Naive thymus-derived CD8-positive, alpha-beta T cell (primary cell): ENCODE data around the gene PLA2G15. TPM values are rescaled to one million over a fixed set of nuclear protein-coding genes. Genes with fewer than 3 reads are reported as not detected.

Source experiments
- ATAC-seq, 2 donors: fragments of 150-1000 bp; cut with Tn5 transposase in 1 of 2; sonication (Bioruptor Pico), chemical (Tn5 transposase) in 1 of 2; 1 replicate in 1 of 2; 2 replicates in 1 of 2; pipeline ENCODE4 v1.10.0; 2021; ENCODE audit warnings: mild to moderate bottlenecking in 2 of 2, moderate library complexity in 2 of 2
- POLR2A ChIA-PET: fragments of 350-600 bp; sonication (Branson Sonifier 250); formaldehyde crosslinking; loops from one replicate; lab custom pipeline; 2021; ENCODE audit warnings: antibody characterized with exemption; lab: Charles Lee
- DNase-seq, 10 donors: peaks; one replicate each; pipeline versions ENCODE4 v3.0.0 to v3.0.0-alpha.2; 2020 to 2022
- H3K27ac Mint-ChIP-seq, 10 donors: one replicate each; pipeline ENCODE4 v1.8.0; 2020 to 2022; ENCODE audit warnings: mild to moderate bottlenecking in 10 of 10, mixed read lengths in 10 of 10, moderate library complexity in 4 of 10, inconsistent platforms in 1 of 10
- H3K27me3 Mint-ChIP-seq, 5 donors: one replicate each; pipeline ENCODE4 v1.8.0; 2021 to 2022; ENCODE audit warnings: mixed read lengths in 5 of 5
- H3K36me3 Mint-ChIP-seq, 3 donors: one replicate each; pipeline ENCODE4 v1.8.0; 2020 to 2022; ENCODE audit warnings: mixed read lengths in 3 of 3, mild to moderate bottlenecking in 2 of 3, inconsistent platforms in 1 of 3
- H3K4me1 Mint-ChIP-seq, 4 donors: one replicate each; pipeline ENCODE4 v1.8.0; 2021 to 2022; ENCODE audit warnings: mixed read lengths in 4 of 4
- H3K4me3 Mint-ChIP-seq, 10 donors: one replicate each; pipeline ENCODE4 v1.8.0; 2020 to 2022; ENCODE audit warnings: mild to moderate bottlenecking in 10 of 10, mixed read lengths in 10 of 10, moderate library complexity in 6 of 10, inconsistent platforms in 1 of 10
- H3K9me3 Mint-ChIP-seq, 9 donors: one replicate each; pipeline ENCODE4 v1.8.0; 2020 to 2022; ENCODE audit warnings: mixed read lengths in 9 of 9, mild to moderate bottlenecking in 3 of 9, inconsistent platforms in 1 of 9, moderate library complexity in 1 of 9
- polyA plus RNA-seq, 3 donors: library from polyadenylated mRNA; unstranded; fragments of 300-500 nt; fragmentation: Illumina TruSeq; gene quantifications; one replicate each; pipeline ENCODE4 v1.2.3, GENCODE V29; 2021
- total RNA-seq, 8 experiments: library from RNA in 2 of 8; stranded (reverse) in 2 of 8; gene quantifications; one replicate each; pipeline ENCODE4 v1.2.3 and lab custom pipeline; 2021 to 2026

Gene PLA2G15, protein sequence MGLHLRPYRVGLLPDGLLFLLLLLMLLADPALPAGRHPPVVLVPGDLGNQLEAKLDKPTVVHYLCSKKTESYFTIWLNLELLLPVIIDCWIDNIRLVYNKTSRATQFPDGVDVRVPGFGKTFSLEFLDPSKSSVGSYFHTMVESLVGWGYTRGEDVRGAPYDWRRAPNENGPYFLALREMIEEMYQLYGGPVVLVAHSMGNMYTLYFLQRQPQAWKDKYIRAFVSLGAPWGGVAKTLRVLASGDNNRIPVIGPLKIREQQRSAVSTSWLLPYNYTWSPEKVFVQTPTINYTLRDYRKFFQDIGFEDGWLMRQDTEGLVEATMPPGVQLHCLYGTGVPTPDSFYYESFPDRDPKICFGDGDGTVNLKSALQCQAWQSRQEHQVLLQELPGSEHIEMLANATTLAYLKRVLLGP
- 1 to 10 TPM; 6.3 to 8.0 TPM for total RNA-seq
- 1 to 10 TPM; 2.4 to 9.6 (median 4.6) TPM for polyA plus RNA-seq
- 3.9 to 9.1 (median 8.3) reads per million in 6 experiments for total RNA-seq (lab: John Stamatoyannopoulos, UW)

GRCh38 chr16:68244903-68245853, at the start of gene PLA2G15:
PLA2G15 (plus strand) TSS chr16:68245373; CDS start chr16:68245427, 54 bp downstream.
- H3K4me3 Mint-ChIP-seq: peak within 1 kb of the TSS; percentile 95 to 99 (median 98)
- H3K4me1 Mint-ChIP-seq: peaks cover 14 to 39% (median 30%) of the 10 kb centered on the region in 4 donors
- ATAC-seq (peak; percentile 97), DNase-seq (peak; percentile 93 to 98 (median 96))
- no peaks in the 10 kb centered on the region for H3K27me3 Mint-ChIP-seq
- POLR2A ChIA-PET: interaction anchor here (0.5 to 2.5 kb wide), 16 partner anchors 9 to 724 kb away, joined by 3 to 17 read pairs (median 4); partner anchors contain the start of genes ESRP2, NFATC3, PRMT7 and SLC7A6
- H3K36me3 Mint-ChIP-seq: peaks cover 0 to 11% (median 0%) of the 10 kb centered on the region in 3 donors
- no peaks in the 10 kb centered on the region for H3K9me3 Mint-ChIP-seq
- peak within 1 kb of the TSS; percentile 77 to 96 (median 92) for H3K27ac Mint-ChIP-seq

DNA sequence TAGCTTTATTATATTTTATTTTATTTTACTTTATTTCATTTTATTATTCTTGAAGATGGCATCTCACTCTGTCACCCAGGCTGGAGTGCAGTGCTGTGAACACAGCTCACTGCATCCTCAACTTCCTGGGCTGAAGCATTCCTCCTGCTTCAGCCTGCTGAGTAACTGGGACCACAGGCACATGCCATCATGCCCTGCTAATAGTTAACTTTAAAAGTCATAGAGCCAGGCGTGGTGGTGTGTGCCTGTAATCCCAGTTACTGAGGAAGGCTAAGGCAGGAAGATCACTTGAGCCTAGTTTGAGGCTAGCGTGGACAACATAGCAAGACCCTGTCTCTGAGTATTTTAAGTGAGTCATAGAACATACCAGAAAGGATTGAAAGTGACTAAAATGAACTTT, 47.9 kb upstream of the PLA2G15 start:
- Mint-ChIP-seq H3K27ac (no peak overlapping the region), H3K36me3 (peaks cover 0 to 67% (median 2%) of the 10 kb centered on the region in 3 donors), H3K4me3 (no peak overlapping the region), H3K9me3 (no peaks in the 10 kb centered on the region), H3K27me3 (no peaks in the 10 kb centered on the region), H3K4me1 (peaks cover 7 to 26% (median 15%) of the 10 kb centered on the region in 4 donors)
- ATAC-seq (no peak), DNase-seq (no peak)
- POLR2A ChIA-PET: no interaction called here

DNA sequence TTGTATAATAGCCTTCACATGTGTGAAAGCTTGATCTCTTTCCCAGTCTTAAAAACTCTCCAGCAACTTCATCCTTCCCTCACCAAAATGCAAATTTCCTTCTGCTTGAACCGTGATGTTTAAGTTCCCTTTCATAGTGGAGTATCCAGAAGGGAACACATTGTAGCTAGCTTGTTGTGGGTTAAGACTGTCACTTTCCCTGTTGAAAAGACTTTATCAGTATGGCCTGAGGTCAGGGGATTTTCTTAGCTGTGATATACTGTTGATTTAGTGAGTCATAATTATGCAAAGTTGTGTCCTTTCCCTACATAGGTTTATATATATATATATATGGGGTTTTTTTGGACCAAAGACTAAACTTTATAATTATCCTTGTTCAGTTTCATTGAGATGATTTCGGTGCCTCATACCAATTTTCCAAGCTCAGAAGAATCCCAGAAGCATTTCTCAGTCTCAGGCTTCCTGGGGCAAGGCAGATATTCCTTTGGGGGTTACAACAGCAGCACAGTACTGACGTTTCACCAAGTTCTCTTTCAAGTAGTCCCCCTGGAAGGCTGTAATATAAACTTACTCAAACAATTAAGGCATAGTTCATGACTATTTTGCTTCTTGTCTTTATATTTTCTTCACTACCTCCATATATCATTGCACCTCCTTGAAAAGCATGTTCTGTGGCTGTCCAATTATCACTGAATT, 44.9 kb upstream of the PLA2G15 start:
- POLR2A ChIA-PET: interaction anchor here (0.6 kb wide), 1 partner anchor 18 kb away, joined by 3 read pairs; no protein-coding TSS in a partner anchor
- ATAC-seq (no peak), DNase-seq (no peak)
- H3K4me3 Mint-ChIP-seq: no peak overlapping the region
- peaks cover 7 to 34% (median 15%) of the 10 kb centered on the region in 4 donors for H3K4me1 Mint-ChIP-seq
- H3K27ac Mint-ChIP-seq: peak overlapping the region in 7 of 10 donors; percentile 8 to 83 (median 43)
- H3K36me3 Mint-ChIP-seq: peaks cover 0 to 57% (median 0%) of the 10 kb centered on the region in 3 donors
- H3K9me3 Mint-ChIP-seq: no peaks in the 10 kb centered on the region
- H3K27me3 Mint-ChIP-seq: no peaks in the 10 kb centered on the region

DNA sequence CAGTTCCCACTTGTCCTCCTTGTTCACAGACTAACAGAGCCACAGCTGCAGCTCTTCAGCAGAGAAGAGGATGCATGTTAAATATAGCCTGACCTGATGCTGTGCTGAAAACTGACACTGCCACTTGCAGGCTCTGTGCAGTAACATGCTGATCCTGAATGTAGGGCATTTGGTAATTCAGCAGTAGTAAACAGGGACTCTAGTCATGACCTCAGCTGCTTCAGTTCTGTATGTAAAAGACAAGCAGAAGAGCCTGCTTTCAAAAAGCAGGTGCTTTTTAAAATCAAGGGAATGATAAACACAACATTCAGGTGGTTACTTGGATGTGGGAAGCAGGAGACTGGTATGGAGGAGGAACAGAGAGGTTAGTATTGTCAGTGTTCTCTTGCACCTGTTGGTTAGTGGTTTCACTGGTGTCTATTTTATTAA, 43.1 kb upstream of the PLA2G15 start:
- Mint-ChIP-seq H3K27ac (peak overlapping the region in 7 of 10 donors; percentile 10 to 90 (median 71)), H3K9me3 (no peaks in the 10 kb centered on the region), H3K27me3 (no peaks in the 10 kb centered on the region), H3K36me3 (peaks cover 0 to 57% (median 0%) of the 10 kb centered on the region in 3 donors), H3K4me3 (no peak overlapping the region), H3K4me1 (peaks cover 9 to 34% (median 17%) of the 10 kb centered on the region in 4 donors)
- no peak for ATAC-seq
- no peak for DNase-seq
- POLR2A ChIA-PET: no interaction called here

DNA sequence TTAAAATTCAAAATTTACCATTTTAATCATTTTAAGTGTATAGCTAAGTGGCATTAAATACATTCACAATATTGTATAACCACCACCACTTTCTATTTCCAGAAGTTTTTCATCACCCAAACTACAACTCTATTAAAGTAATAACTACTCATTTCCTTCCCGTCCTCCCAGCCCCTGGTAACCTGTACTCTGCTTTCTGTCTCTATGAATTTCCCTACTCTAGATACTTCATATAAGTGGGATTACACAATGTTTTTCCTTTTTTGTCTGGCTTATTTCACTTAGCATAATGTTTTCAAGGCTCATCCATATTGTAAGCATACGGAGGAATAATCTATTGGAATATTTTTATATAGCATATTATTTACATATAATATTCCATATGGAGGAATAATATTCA, 38.9 kb upstream of the PLA2G15 start:
- H3K4me1 Mint-ChIP-seq: peaks cover 6 to 58% (median 29%) of the 10 kb centered on the region in 4 donors
- ATAC-seq (no peak), DNase-seq (no peak)
- no peaks in the 10 kb centered on the region for H3K27me3 Mint-ChIP-seq
- H3K27ac Mint-ChIP-seq: peak overlapping the region in 5 of 10 donors; percentile 34 to 88 (median 61)
- POLR2A ChIA-PET: interaction anchor here (0.7 to 1.4 kb wide), 2 partner anchors 11 to 444 kb away, joined by 3 to 4 read pairs; no protein-coding TSS in a partner anchor
- peaks cover 0 to 39% (median 11%) of the 10 kb centered on the region in 3 donors for H3K36me3 Mint-ChIP-seq
- no peaks in the 10 kb centered on the region for H3K9me3 Mint-ChIP-seq
- H3K4me3 Mint-ChIP-seq: no peak overlapping the region

DNA sequence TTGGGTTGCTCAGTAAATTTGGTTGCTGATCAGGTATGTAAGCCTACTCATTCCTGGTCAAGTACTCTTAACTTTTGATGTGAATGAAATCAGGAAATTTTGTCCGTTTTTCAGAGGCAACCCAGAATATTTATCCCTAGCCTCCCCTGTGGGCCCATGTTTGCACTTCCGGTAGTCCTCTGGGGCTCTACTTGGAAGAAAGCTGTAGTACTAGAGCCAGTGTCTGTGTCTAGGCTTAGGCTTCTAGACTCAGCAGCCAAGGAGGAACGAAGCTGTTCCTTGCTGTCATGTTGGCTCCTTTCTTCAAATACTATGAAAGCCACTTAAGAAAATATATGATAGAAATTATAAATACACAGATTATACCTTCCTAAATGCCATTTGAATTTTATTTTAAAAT, 30.4 kb upstream of the PLA2G15 start:
- Mint-ChIP-seq H3K27ac (peak overlapping the region in 9 of 10 donors; percentile 48 to 91 (median 79)), H3K27me3 (no peaks in the 10 kb centered on the region), H3K9me3 (no peaks in the 10 kb centered on the region), H3K4me1 (peaks cover 5 to 53% (median 41%) of the 10 kb centered on the region in 4 donors), H3K4me3 (no peak overlapping the region), H3K36me3 (peaks cover 0 to 43% (median 8%) of the 10 kb centered on the region in 3 donors)
- ATAC-seq (no peak), DNase-seq (no peak)
- POLR2A ChIA-PET: interaction anchor here (1.4 kb wide), 1 partner anchor 12 kb away, joined by 3 read pairs; no protein-coding TSS in a partner anchor

DNA sequence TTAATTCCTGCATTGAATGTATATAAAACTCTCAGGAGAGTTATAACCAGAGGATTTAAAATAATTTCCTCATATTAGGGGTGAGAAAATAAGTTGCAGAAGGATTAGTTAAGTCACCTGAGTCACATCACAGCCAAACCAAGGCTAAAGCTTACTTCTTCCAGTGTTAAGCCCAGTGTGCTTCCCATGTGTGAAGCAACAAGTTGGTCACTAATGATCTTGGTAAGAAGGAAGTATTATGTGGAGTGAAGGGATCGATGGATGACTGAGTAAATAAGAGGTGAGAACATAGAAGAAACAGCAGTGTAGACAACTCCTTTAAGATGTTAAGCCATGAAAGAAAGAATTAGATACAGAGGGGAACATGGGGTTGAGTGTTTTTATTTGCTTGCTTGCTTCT, 29.9 kb upstream of the PLA2G15 start:
- DNase-seq (no peak), ATAC-seq (no peak)
- Mint-ChIP-seq H3K4me1 (peaks cover 5 to 48% (median 43%) of the 10 kb centered on the region in 4 donors), H3K27ac (peak overlapping the region; percentile 5 to 91 (median 62)), H3K9me3 (no peaks in the 10 kb centered on the region), H3K36me3 (peaks cover 0 to 49% (median 8%) of the 10 kb centered on the region in 3 donors), H3K4me3 (no peak overlapping the region), H3K27me3 (no peaks in the 10 kb centered on the region)
- POLR2A ChIA-PET: no interaction called here

GRCh38 chr16:68216240-68216639, 28.9 kb upstream of the PLA2G15 start:
- Mint-ChIP-seq H3K4me3 (no peak overlapping the region), H3K27me3 (no peaks in the 10 kb centered on the region), H3K4me1 (peaks cover 7 to 42% (median 38%) of the 10 kb centered on the region in 4 donors), H3K9me3 (no peaks in the 10 kb centered on the region), H3K27ac (peak overlapping the region; percentile 42 to 92 (median 70)), H3K36me3 (peaks cover 0 to 56% (median 5%) of the 10 kb centered on the region in 3 donors)
- POLR2A ChIA-PET: interaction anchor here (0.6 to 1.9 kb wide), 4 partner anchors 11 to 94 kb away, joined by 3 to 11 read pairs (median 5); no protein-coding TSS in a partner anchor
- DNase-seq (no peak), ATAC-seq (no peak)

- ATAC-seq: no peak
- peaks cover 0 to 63% (median 5%) of the 10 kb centered on the region in 3 donors for H3K36me3 Mint-ChIP-seq
- no peak for DNase-seq
- no peaks in the 10 kb centered on the region for H3K27me3 Mint-ChIP-seq
- H3K27ac Mint-ChIP-seq: peak overlapping the region; percentile 16 to 81 (median 73)
- peaks cover 6 to 32% (median 27%) of the 10 kb centered on the region in 4 donors for H3K4me1 Mint-ChIP-seq
- no peak overlapping the region for H3K4me3 Mint-ChIP-seq
- H3K9me3 Mint-ChIP-seq: no peaks in the 10 kb centered on the region
- POLR2A ChIA-PET: interaction anchor here (0.6 to 1.9 kb wide), 5 partner anchors 10 to 1546 kb away, joined by 3 to 11 read pairs (median 4); no protein-coding TSS in a partner anchor
Observed at GRCh38 chr16:68217506-68217905, 27.7 kb upstream of the PLA2G15 start.

DNA sequence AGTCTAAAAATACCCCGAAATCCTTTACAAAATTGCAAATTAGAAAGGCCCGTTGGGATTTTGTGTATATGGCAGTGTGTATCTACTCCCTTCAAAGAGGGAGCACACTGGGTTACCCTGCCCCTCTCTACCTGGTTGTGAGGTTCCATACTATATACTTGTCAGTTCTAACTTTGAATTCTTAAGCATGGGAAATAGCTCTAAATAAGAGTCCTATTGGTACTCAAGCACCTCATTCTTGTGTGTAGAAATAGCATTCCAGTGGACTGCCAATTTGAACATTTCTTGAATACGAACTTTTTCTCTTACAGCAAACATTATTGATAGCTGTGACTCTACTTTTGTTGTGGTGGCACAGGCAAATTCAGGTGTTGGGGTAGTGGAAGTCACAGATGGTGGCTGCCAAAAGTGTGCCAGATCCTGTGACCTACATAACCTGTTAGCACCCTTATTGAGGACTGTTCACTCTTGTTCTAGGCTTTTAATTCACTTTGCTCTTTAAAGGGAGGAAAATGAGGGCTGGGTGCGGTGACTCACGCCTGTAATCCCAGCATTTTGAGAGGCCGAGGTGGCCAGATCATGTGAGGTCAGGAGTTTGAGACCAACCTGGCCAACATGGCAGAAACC, 25.3 kb upstream of the PLA2G15 start:
- Mint-ChIP-seq H3K36me3 (peaks cover 0 to 68% (median 5%) of the 10 kb centered on the region in 3 donors), H3K4me1 (peaks cover 6 to 29% (median 21%) of the 10 kb centered on the region in 4 donors), H3K4me3 (peak overlapping the region in 1 of 10 donors; percentile 14), H3K27ac (peak overlapping the region; percentile 12 to 88 (median 69)), H3K27me3 (no peaks in the 10 kb centered on the region), H3K9me3 (no peaks in the 10 kb centered on the region)
- ATAC-seq (no peak), DNase-seq (no peak)
- POLR2A ChIA-PET: interaction anchor here (0.5 to 0.9 kb wide), 3 partner anchors 67 to 218 kb away, joined by 3 read pairs; no protein-coding TSS in a partner anchor

- no peaks in the 10 kb centered on the region for H3K27me3 Mint-ChIP-seq
- peaks cover 0 to 66% (median 0%) of the 10 kb centered on the region in 3 donors for H3K36me3 Mint-ChIP-seq
- H3K4me3 Mint-ChIP-seq: no peak overlapping the region
- POLR2A ChIA-PET: interaction anchor here (0.7 to 1.1 kb wide), 2 partner anchors 10 to 161 kb away, joined by 6 to 7 read pairs; no protein-coding TSS in a partner anchor
- H3K9me3 Mint-ChIP-seq: no peaks in the 10 kb centered on the region
- no peak for DNase-seq
- H3K4me1 Mint-ChIP-seq: peaks cover 11 to 44% (median 36%) of the 10 kb centered on the region in 4 donors
- ATAC-seq: no peak
- H3K27ac Mint-ChIP-seq: peak overlapping the region in 9 of 10 donors; percentile 7 to 75 (median 62)
Observed at GRCh38 chr16:68223072-68223471, 22.1 kb upstream of the PLA2G15 start.
